ENCODE data around the gene USF3.

Gene USF3

DNA sequence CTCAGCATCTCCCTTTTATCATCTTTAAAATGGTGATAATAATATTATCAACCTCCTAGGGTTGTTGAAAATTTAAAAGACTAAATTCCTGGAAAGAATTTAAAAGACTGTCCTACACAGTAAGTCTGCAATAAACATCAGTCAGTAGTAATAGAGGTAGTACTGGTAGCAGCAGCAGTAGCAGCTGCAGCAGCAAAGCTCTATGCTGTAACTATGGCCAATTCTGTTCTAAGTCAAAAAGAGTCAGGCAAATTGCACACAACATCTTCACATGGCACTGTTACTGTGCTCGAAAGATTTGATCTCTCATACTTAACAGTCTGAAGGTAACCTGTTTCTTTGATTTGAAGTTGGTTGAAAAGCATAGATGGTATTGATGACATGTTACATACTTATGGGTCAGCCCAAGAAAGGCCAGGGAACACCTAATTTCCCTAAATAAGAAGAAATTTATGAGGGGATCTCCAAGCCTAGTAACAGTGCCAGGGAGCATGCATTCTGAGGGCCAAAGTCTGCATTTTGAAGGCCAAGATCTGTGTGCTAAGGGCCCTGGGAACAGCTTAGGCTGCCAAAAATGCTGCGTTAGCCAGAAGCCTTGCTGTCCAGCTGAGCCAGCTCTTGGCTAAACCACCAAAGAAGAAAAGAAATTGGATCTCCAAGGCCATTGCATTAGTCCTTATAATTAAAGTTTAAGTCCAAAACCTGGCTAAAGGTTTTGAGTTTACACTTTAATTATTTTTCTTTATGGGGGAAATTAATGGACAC lies 95.8 kb downstream of the USF3 start:
- no peaks in the 10 kb centered on the region for H3K4me1 ChIP-seq
- no peaks in the 10 kb centered on the region for H3K79me2 ChIP-seq
- no peak overlapping the region for H2AFZ ChIP-seq
- no peak overlapping the region for H3K9ac ChIP-seq
- no peaks in the 10 kb centered on the region for H3K27me3 ChIP-seq (ENCODE audit: control insufficient read depth, insufficient read depth, low read length)
- H3K27ac ChIP-seq: no peak overlapping the region
- TF ChIP-seq, protein P1, sequence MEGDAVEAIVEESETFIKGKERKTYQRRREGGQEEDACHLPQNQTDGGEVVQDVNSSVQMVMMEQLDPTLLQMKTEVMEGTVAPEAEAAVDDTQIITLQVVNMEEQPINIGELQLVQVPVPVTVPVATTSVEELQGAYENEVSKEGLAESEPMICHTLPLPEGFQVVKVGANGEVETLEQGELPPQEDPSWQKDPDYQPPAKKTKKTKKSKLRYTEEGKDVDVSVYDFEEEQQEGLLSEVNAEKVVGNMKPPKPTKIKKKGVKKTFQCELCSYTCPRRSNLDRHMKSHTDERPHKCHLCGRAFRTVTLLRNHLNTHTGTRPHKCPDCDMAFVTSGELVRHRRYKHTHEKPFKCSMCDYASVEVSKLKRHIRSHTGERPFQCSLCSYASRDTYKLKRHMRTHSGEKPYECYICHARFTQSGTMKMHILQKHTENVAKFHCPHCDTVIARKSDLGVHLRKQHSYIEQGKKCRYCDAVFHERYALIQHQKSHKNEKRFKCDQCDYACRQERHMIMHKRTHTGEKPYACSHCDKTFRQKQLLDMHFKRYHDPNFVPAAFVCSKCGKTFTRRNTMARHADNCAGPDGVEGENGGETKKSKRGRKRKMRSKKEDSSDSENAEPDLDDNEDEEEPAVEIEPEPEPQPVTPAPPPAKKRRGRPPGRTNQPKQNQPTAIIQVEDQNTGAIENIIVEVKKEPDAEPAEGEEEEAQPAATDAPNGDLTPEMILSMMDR (IDR thresholded peaks at IDR 0.05): no peak
- no peaks in the 10 kb centered on the region for H3K36me3 ChIP-seq (ENCODE audit: control insufficient read depth, insufficient read depth, low read length)
- no peak overlapping the region for H3K4me2 ChIP-seq (ENCODE audit: low read length)
- no peaks in the 10 kb centered on the region for H3K9me3 ChIP-seq (ENCODE audit: control insufficient read depth, low read length)
- no peak overlapping the region for H3K4me3 ChIP-seq (ENCODE audit: low read depth, low read length)
